GM10266 (cell line): ENCODE data around the gene PRAMEF4.
"Not testable (repeated sequence)": the region's sequence is repeated elsewhere in the genome, so short reads cannot be mapped to it uniquely, and the experiment has no call there.

ENCODE experiments used
- DNase-seq: peaks from one replicate; pipeline ENCODE4 v3.0.0; 2012; ENCODE audit errors: extremely low spot score
- TF ChIP-seq, protein P1 (sequence below): IDR thresholded peaks from 2 replicates; pipeline ENCODE4 v1.5.1; 2012; ENCODE audit warnings: mild to moderate bottlenecking, low read depth; ENCODE audit not compliant: control insufficient read depth, insufficient read depth; ENCODE audit errors: missing control alignments

Gene PRAMEF4

DNA sequence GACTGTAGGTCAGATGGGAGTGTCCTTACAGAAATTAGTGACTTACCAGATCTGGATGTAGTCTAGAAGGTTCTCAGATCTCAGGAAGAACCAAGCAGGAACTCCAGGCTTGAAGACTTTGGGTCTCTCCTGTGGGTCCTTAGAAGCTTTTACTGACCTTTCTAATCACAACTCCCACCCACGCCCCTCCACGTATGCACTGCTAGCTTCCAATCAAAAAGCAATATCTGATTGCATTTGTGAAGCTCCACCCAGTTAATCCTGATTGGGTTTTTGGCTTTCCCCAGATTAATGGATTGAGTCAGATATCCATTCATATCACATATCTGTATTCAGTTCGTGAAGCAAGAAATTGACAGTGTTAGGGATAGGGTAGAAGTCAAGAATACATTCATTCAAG is at the start of gene PRAMEF4:
Gene PRAMEF4 (minus strand): TSS at position 101 of the 400 bp plus-strand sequence. CDS start 2,807 bp downstream, outside the sequence.
- not testable (repeated sequence) for DNase-seq

DNA sequence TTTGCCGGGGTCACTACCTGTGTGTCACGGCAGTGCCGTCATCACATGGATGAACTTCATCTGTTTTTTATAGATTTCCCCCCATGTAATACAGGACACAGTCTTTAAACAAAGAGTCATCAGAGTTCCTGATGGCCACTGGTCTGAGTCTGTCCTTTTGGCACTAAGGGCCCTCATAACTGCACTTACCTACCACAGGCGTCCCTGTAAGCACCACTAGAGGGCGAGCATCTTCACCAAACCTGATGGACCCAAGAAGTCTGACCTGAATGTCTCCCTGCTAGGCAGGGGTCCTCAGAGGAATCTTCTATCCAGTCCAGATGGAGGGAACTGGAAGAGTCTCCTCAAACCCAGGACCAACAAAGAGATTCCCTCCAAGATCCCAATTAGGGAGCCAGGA is 38.4 kb upstream of the PRAMEF4 start:
- not testable (repeated sequence) for DNase-seq

DNA sequence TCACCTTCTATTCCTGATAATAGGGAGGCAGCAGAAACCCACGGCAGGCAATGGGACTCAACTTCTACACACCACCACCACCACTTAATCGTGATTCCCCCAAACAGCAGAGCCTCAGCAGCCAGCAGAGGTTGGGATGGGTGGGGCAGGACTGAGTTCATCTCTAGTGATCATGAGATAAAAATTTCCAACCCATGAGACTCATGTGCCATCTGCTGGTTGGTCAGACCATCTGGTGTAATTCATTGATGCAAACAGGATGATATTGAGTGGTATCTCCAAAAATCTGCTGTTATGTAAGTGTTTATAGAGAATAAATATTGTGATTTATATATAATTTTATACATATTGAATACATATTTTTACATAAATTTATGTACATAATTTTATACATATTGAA is 35.7 kb upstream of the PRAMEF4 start:
- not testable (repeated sequence) for DNase-seq

DNA sequence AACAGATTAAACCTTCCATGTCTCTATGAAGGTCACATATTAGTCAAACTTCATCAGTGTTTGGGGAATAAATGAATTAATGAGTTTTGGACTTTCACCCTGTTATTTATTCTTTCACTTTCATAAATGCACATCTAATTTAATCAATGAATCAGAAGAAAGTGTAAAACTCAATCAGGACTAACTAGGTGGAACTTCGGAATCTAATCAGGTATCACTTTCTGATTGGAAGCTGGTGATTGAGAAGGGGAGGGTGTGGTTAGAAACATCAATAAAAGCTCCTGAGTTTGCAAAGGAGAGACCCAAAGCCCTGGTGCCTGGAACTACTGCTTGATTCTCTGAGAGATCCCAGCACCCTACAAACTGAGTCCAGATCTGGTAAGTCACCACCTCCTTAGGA is 30.3 kb upstream of the PRAMEF4 start, which contains the start of gene PRAMEF7:
Gene PRAMEF7 (plus strand): TSS at position 301 of the 400 bp plus-strand sequence. CDS start 1,083 bp downstream, outside the sequence.
- not testable (repeated sequence) for DNase-seq

DNA sequence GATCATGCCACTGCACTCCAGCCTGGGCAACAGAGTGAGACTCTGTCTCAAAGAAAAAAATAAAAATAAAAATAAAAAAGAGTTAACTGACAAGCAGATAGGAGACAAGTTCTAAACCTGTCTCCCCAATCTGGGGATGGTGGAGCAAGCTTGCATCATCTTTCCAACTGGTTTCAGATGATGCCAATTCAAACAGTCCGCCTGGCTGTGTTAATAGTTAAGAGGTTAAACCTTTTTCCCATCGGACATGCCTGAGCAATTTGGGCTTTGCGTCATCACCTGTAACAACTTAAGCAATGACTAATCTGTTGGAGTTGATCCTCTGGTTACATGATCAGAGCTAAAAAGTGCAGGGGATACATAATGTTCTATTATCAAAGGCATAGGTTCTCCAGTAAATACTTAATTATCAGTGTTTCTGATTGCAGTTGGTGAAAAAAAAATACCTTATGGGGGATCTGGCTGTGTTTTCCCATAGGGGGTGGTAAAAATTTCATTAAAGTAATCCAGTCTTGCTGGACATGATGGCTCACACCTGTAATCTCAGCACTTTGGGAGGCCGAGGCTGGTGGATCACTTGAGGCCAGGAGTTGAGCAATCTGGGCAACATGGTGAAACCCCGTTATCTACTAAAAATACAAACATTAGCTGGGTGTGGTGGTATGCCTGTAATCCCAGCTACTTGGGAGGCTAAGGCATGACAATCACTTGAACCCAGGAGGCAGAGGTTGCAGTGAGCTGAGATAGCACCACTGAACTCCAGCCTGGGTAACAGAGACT is 18.0 kb upstream of the PRAMEF4 start:
- DNase-seq = not testable (repeated sequence)

DNA sequence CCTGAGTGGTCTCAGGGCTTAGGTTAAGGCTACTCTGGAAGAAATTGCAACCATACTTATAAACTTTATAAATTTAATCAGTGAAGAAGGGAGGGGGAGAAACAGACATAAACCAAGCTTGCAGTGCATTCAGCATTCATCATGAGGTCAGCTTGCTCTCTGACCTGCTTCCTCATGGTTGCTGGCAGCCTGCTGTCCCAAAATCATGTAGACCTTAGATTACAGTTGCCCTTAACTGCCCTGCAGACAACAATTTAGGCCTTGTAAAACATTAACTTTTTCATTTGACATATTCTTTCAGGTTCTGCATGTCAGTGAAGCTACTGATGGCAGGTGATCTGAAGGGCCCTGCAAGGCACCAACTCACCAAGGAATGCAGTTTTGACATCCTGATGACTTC is 13.2 kb upstream of the PRAMEF4 start:
- DNase-seq = not testable (repeated sequence)

DNA sequence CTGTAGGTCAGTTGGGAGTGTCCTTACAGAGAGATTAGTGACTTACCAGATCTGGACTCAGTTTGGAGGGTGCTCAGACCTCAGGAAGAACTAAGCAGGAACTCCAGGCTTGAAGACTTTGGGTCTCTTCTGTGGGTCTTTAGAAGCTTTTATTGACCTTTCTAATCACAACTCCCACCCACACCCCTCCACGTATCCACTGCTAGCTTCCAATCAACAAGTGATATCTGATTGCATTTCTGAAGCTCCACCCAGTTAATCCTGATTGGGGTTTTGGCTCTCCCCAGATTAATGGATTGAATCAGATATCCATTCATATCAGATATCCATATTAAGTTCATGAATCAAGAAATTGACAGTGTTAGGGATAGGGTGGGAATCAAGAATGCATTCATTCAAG is 12.2 kb upstream of the PRAMEF4 start, which contains the start of gene PRAMEF10:
Gene PRAMEF10 (minus strand): TSS at position 101 of the 400 bp plus-strand sequence. CDS start 2,423 bp downstream, outside the sequence.
- not testable (repeated sequence) for DNase-seq

DNA sequence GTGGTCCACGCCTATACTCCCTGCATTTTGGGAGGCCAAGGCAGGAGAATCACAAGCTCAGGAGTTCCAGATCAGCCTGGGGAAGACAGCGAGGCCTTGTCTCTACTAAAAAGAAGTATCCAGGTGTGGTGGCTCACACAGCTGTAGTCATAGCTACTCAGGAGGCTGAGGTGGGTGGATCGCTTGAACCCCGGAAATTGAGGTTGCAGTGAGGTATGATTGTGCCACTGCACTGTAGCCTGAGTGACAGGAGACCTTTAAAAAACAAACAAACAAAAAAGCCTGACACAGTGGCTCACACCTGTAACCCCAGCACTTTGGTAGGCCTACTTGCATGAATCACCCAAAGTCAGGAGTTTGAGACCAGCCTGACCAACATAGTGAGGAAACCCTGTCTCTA is 7.5 kb downstream of the PRAMEF4 start:
- not testable (repeated sequence) for DNase-seq

DNA sequence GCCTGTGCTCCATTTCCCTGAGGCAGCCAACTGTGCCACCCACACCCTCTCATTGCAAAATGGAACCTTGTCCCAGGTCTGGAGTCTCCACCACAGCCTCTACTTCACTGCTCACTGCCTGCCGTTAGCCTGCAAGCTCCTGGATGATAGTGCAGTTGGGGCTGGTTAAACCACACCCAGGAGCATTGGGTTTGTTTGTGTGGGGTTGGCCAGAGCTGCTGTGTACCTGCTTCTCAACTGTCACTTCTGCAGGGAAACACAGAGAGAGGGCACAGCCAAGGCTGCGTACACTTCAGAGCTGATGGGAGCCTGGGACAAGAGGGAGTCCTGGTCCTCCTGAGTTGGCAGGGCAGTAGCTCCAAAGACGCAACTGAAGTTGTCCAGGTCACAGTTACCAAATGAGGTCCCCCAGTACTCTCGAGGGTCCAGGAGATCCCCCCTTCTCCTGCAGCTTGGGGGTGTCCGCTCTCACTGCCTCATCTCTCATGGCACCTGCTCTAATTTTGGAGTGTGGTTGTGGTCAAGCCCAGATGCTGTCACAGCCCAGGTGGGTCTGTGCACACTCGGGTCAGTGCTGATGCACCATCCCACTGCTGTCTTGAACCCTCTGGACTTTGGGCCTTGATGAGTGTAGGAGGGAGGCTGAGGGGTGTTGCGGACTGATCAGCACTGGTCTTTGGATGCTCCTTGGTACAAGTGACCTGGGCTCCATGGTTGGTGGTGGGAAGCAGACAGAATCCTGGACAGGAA is 22.7 kb downstream of the PRAMEF4 start:
- not testable (repeated sequence) for DNase-seq

DNA sequence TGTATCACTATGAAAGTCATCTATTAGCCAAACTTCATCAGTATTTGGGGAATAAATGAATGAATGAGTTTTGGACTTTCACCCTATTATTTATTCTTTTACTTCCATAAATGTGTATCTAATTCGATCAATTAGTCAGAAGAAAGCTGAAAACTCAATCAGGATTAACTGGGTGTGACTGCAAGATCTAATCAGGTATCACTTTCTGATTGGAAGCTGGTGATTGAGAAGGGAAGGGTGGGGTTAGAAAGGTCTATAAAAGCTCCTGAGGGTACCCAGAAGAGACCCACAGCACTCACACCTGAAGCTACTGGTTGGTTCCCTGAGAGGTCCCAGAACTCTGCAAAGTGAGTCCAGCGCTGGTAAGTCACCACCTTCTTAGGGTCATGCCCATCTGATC is 29.2 kb downstream of the PRAMEF4 start, which contains the start of gene PRAMEF2:
Gene PRAMEF2 (plus strand): TSS at position 301 of the 400 bp plus-strand sequence. CDS start 1,924 bp downstream, outside the sequence.
- not testable (repeated sequence) for DNase-seq

DNA sequence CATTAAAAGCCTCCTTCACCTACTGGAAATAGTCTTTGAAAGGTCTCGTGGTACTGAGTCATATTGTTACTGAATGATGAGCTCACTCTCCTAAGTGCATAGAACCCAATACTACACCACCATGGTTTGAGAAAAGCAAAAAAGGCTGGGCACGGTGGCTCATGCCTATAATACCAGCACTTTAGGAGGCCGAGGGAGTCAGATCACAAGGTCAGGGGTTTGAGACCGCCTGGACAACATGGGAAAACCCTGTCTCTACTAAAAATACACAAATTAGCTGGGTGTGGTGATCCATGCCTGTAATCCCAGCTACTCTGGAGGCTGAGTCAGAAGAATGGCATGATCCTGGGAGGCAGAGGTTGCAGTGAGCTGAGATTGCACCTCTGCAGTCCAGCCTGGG is 34.2 kb downstream of the PRAMEF4 start:
- TF ChIP-seq, protein P1, sequence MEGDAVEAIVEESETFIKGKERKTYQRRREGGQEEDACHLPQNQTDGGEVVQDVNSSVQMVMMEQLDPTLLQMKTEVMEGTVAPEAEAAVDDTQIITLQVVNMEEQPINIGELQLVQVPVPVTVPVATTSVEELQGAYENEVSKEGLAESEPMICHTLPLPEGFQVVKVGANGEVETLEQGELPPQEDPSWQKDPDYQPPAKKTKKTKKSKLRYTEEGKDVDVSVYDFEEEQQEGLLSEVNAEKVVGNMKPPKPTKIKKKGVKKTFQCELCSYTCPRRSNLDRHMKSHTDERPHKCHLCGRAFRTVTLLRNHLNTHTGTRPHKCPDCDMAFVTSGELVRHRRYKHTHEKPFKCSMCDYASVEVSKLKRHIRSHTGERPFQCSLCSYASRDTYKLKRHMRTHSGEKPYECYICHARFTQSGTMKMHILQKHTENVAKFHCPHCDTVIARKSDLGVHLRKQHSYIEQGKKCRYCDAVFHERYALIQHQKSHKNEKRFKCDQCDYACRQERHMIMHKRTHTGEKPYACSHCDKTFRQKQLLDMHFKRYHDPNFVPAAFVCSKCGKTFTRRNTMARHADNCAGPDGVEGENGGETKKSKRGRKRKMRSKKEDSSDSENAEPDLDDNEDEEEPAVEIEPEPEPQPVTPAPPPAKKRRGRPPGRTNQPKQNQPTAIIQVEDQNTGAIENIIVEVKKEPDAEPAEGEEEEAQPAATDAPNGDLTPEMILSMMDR = no peak
- DNase-seq = no peak

DNA sequence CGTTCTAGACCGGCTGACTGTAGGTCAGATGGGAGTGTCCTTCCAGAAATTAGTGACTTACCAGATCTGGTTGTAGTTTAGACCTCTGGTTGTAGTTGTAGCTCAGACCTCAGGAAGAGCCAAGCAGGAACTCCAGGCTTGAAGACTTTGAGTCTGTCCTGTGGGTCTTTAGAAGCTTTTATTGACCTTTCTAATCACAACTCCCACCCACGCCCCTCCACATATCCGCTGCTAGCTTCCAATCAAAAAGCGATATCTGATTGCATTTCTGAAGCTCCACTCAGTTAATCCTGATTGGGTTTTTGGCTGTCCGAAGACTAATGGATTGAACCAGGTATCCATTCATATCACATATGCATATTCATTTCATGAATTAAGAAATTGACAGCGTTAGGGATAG is 37.4 kb downstream of the PRAMEF4 start, which contains the start of gene HNRNPCL1:
Gene HNRNPCL1 (minus strand): TSS at position 101 of the 400 bp plus-strand sequence. CDS start 431 bp downstream, outside the sequence.
- DNase-seq = not testable (repeated sequence)

DNA sequence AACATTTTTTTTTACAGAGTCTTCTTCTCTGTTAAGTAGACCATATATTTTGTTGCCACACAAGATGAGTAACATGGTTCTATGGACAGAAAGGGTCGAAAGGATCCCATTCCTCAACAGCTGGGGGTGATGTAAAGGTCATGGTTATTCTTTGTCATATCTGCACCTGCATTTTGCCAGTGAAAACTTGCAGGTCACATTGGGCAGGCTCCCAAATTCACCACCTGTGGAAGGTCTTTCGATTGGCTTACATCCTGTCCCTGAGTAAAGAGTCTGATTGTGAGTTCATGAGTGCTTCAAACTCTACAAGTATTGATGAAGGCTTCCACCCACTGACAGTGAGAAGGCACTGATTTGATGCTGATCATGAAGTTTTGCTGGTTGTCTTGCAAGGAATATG is 52.8 kb downstream of the PRAMEF4 start:
- DNase-seq = not testable (repeated sequence)

DNA sequence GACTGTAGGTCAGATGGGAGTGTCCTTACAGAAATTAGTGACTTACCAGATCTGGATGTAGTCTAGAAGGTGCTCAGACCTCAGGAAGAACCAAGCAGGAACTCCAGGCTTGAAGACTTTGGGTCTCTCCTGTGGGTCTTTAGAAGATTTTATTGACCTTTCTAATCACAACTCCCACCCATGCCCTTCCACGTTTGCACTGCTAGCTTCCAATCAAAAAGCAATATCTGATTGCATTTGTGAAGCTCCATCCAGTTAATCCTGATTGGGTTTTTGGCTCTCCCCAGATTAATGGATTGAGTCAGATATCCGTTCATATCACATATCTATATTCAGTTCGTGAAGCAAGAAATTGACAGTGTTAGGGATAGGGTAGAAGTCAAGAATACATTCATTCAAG is 54.7 kb downstream of the PRAMEF4 start, which contains the start of gene PRAMEF11:
Gene PRAMEF11 (minus strand): TSS at position 101 of the 400 bp plus-strand sequence. CDS start 2,621 bp downstream, outside the sequence.
- DNase-seq = not testable (repeated sequence)
